GM12878 (cell line): ENCODE results near the gene ART3. TPM values are rescaled to one million over a fixed set of nuclear protein-coding genes. Genes with fewer than 3 reads are reported as not detected.

ENCODE experiments used
- ATAC-seq: fragments of 200-7000 bp; cut with Tn5 transposase; 3 replicates; pipeline ENCODE4 v1.9.1; 2020; ENCODE audit warnings: mild to moderate bottlenecking, moderate library complexity
- BruUV-seq: library from RNA; stranded (reverse); fragments of 400-500 nt; replicated peaks from 2 replicates; lab custom pipeline; 2021; lab: Mats Ljungman, UMichigan
- CTCF ChIA-PET: fragments of 300-600 bp; sonication (Branson Sonifier 250); formaldehyde crosslinking; extraction: SDS; loops from one replicate; lab custom pipeline; 2021; ENCODE audit warnings: inconsistent platforms; lab: Yijun Ruan, JAX
- POLR2A ChIA-PET: fragments of 350-600 bp; formaldehyde crosslinking; extraction: SDS; loops from one replicate; lab custom pipeline; 2021; ENCODE audit warnings: inconsistent platforms; lab: Charles Lee
- RAD21 ChIA-PET: fragments of 300-600 bp; sonication (Branson Sonifier 250); formaldehyde crosslinking; loops from one replicate; lab custom pipeline; 2023; ENCODE audit warnings: antibody characterized with exemption; ENCODE audit not compliant: unreplicated experiment; lab: Charles Lee
- SMC1A ChIA-PET: fragments of 300-600 bp; sonication (Branson Sonifier 250); formaldehyde crosslinking; loops from one replicate; lab custom pipeline; 2023; ENCODE audit not compliant: unreplicated experiment, uncharacterized antibody; lab: Charles Lee
- DNase-seq: peaks from one replicate; pipeline ENCODE4 v3.0.0-alpha.2; 2011; ENCODE audit warnings: low read depth, low spot score
- FAIRE-seq: peaks from 3 replicates; lab custom pipeline; 2011; peaks lifted over from hg19 to GRCh38; lab: Jason Lieb, UNC
- H2AFZ ChIP-seq: 2 replicates; pipeline ENCODE4 v1.6.0; 2011; ENCODE audit warnings: low read depth, low read length, control low read depth; ENCODE audit not compliant: control insufficient read depth
- H3K27ac ChIP-seq: 2 replicates; pipeline ENCODE4 v1.5.1; 2011; ENCODE audit warnings: control low read depth; ENCODE audit not compliant: control insufficient read depth, insufficient read depth
- H3K27me3 ChIP-seq, 2 experiments: replicated peaks in 1 of 2; 2 replicates each; pipeline versions ENCODE4 v1.6.0 to v1.6.1; 2011; ENCODE audit warnings: low read length in 1 of 2; ENCODE audit not compliant: control insufficient read depth in 2 of 2, insufficient read depth in 2 of 2
- H3K36me3 ChIP-seq, 2 experiments: 2 replicates each; pipeline ENCODE4 v1.5.1; 2011; ENCODE audit warnings: low read length in 1 of 2; ENCODE audit not compliant: control insufficient read depth in 2 of 2, insufficient read depth in 2 of 2
- H3K4me1 ChIP-seq: 2 replicates; pipeline ENCODE4 v1.6.1; 2011; ENCODE audit warnings: mild to moderate bottlenecking, low read length, moderate library complexity, mixed read lengths; ENCODE audit not compliant: control insufficient read depth, insufficient read depth
- H3K4me2 ChIP-seq: 2 replicates; pipeline ENCODE4 v1.6.0; 2011; ENCODE audit warnings: control low read depth; ENCODE audit not compliant: control insufficient read depth, insufficient read depth
- H3K4me3 ChIP-seq: fragments of 200-600 bp; sonication (generic); 2 replicates; pipeline ENCODE4 v1.5.1; 2016
- H3K79me2 ChIP-seq: 2 replicates; pipeline ENCODE4 v1.6.0; 2011; ENCODE audit warnings: low read length; ENCODE audit not compliant: control insufficient read depth, insufficient read depth
- H3K9ac ChIP-seq: 2 replicates; pipeline ENCODE4 v1.8.0; 2011; ENCODE audit warnings: low read length, control low read depth, mixed read lengths; ENCODE audit not compliant: control insufficient read depth, insufficient read depth
- H3K9me3 ChIP-seq: replicated peaks from 3 replicates; pipeline ENCODE4 v1.5.1; 2011; ENCODE audit warnings: mild to moderate bottlenecking, low read length; ENCODE audit not compliant: control insufficient read depth, insufficient read depth
- H4K20me1 ChIP-seq: 2 replicates; pipeline ENCODE4 v1.6.0; 2011; ENCODE audit not compliant: control insufficient read depth, insufficient read depth
- ASH2L ChIP-seq: fragments of 300-600, 200-600 bp; sonication (generic); IDR thresholded peaks from 2 replicates; pipeline ENCODE4 v1.6.1; 2017; ENCODE audit warnings: low read depth, mild to moderate bottlenecking, borderline replicate concordance
- ATF7 ChIP-seq: fragments of 450-650 bp; IDR thresholded peaks from 2 replicates; pipeline ENCODE4 v1.6.1; 2016; ENCODE audit warnings: low read depth, mild to moderate bottlenecking
- BRCA1 ChIP-seq: IDR thresholded peaks from 2 replicates; pipeline ENCODE4 v1.6.1; 2011; ENCODE audit warnings: low read depth, low read length, improper control_type of control experiment
- CBX3 ChIP-seq: fragments of 200-600 bp; sonication (generic); IDR thresholded peaks from 2 replicates; pipeline ENCODE4 v1.6.1; 2016; ENCODE audit warnings: low read depth, borderline replicate concordance
- DPF2 ChIP-seq: fragments of 450-650 bp; IDR thresholded peaks from 2 replicates; pipeline ENCODE4 v1.6.1; 2017; ENCODE audit warnings: mild to moderate bottlenecking
- EZH2 ChIP-seq: IDR thresholded peaks from 2 replicates; pipeline ENCODE4 v1.6.1; 2012; ENCODE audit warnings: low read depth, mild to moderate bottlenecking, control low read depth, inconsistent platforms, low read length, borderline replicate concordance; ENCODE audit not compliant: control insufficient read depth
- IRF4 ChIP-seq: IDR thresholded peaks from 2 replicates; pipeline ENCODE4 v1.6.1; 2011; ENCODE audit warnings: low read depth, low read length
- NR2F1 ChIP-seq: fragments of 450-650 bp; conservative IDR thresholded peaks from 2 replicates; pipeline ENCODE4 v1.6.1; 2017; ENCODE audit warnings: mild to moderate bottlenecking
- POU2F2 ChIP-seq: IDR thresholded peaks from 3 replicates; pipeline ENCODE4 v1.6.1; 2011; ENCODE audit warnings: low read depth, mild to moderate bottlenecking, low read length, borderline replicate concordance
- RBBP5 ChIP-seq: fragments of 200-600 bp; sonication (generic); conservative IDR thresholded peaks from 2 replicates; pipeline ENCODE4 v1.6.1; 2016
- RUNX3 ChIP-seq: IDR thresholded peaks from 2 replicates; pipeline ENCODE4 v1.6.1; 2012; ENCODE audit warnings: low read length, inconsistent platforms
- SMAD5 ChIP-seq: IDR thresholded peaks from 2 replicates; pipeline ENCODE4 v1.6.1; 2016; ENCODE audit warnings: antibody characterized with exemption, low read depth
- SMC3 ChIP-seq: IDR thresholded peaks from 2 replicates; pipeline ENCODE4 v1.6.1; 2011; ENCODE audit warnings: low read length, improper control_type of control experiment, borderline replicate concordance
- STAT1 ChIP-seq: fragments of 450-650 bp; conservative IDR thresholded peaks from 2 replicates; pipeline ENCODE4 v1.6.1; 2014; ENCODE audit warnings: antibody characterized with exemption, mild to moderate bottlenecking
- SUZ12 ChIP-seq: fragments of 200-600 bp; sonication (generic); IDR thresholded peaks from one replicate; pipeline ENCODE4 v1.6.1; 2018; ENCODE audit warnings: antibody characterized with exemption, mild to moderate bottlenecking; ENCODE audit not compliant: unreplicated experiment
- TCF12 ChIP-seq: IDR thresholded peaks from 2 replicates; pipeline ENCODE4 v1.6.1; 2011; ENCODE audit warnings: low read depth, mild to moderate bottlenecking, low read length
- WGBS: methylation state at CpG from one replicate; pipeline ENCODE4 v1.1.6; 2016; ENCODE audit warnings: low lambda C conversion rate; ENCODE audit not compliant: insufficient replicate concordance, insufficient coverage; ENCODE audit errors: missing lambda C conversion rate; 5-methylcytosine and 5-hydroxymethylcytosine counted together
- in situ Hi-C: fragments of 300-500 bp; cut with MboI; formaldehyde crosslinking; loops from 9 replicates; pipeline ENCODE4 v1.14.3; 2018; ENCODE audit warnings: mixed read lengths
- intact Hi-C: fragments of 100-400 bp; cut with micrococcal nuclease; formaldehyde crosslinking; loops from one replicate; pipeline ENCODE4 v1.14.2; 2022; ENCODE audit not compliant: unreplicated experiment
- polyA plus RNA-seq, 11 experiments: library from polyadenylated mRNA; depleted of rRNA in 4 of 11; unstranded in 6 of 11; stranded (reverse) in 5 of 11; fragments of >200 nt; fragmentation: Nextera tagmentation in 4 of 11; fragmentation: Illumina TruSeq in 1 of 11; extraction: Ambion mirVana in 4 of 11; extraction: Trizol in 1 of 11; gene quantifications; 1 replicate in 1 of 11; 2 replicates in 10 of 11; pipeline versions ENCODE4 v1.2.1 to v1.2.3, GENCODE V29; 2011 to 2016; ENCODE audit warnings: inconsistent platforms in 2 of 11, missing spikeins in 2 of 11, low read depth in 1 of 11
- total RNA-seq, 4 experiments: library from RNA; depleted of rRNA in 3 of 4; stranded (reverse); fragments of >200 nt in 3 of 4; fragmentation: Illumina TruSeq in 1 of 4; extraction: Trizol in 1 of 4; gene quantifications; 2 replicates each; pipeline versions ENCODE4 v1.2.1 to v1.2.3, GENCODE V29; 2013 to 2021
- TF ChIP-seq, protein P1 (sequence below): IDR thresholded peaks from 2 replicates; pipeline ENCODE4 v1.6.1; 2012; ENCODE audit warnings: low read depth, low read length, improper control_type of control experiment
- TF ChIP-seq, protein P2 (sequence below): IDR thresholded peaks from 2 replicates; pipeline ENCODE4 v1.6.1; 2012; ENCODE audit warnings: mild to moderate bottlenecking, low read depth, low read length
- TF ChIP-seq, protein P3 (sequence below): IDR thresholded peaks from 2 replicates; pipeline ENCODE4 v1.6.1; 2012; ENCODE audit warnings: low read depth, low read length, improper control_type of control experiment
- TF ChIP-seq, protein P4 (sequence below): IDR thresholded peaks from 2 replicates; pipeline ENCODE4 v1.6.1; 2011; ENCODE audit warnings: low read depth, low read length, improper control_type of control experiment, borderline replicate concordance

Gene ART3
- total and polyA plus RNA-seq, 10 of the 15 experiments (the other 5 are each of a cell fraction or from before 2014, with no cell fraction given): 0.18 to 0.50 (median 0.26) TPM; not detected in 6

DNA sequence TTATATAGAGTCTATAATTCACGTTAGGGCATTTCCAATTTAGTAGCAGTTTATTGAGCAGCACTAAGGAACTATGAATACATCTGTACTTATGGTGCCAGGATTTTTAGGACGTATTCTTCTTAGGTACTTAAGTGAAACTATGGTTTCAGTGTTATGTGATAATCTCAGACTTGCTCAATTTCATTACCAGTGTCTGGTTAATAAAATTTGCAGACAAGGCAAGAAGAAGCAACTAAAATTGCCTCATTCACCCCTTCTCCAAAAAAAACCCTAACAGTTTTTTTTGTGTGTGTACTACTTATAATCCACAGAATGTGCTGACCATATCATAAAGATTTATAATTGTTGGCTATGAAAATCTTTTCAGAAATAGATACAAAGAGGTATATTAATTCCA is 45.2 kb upstream of the ART3 start:
- Histone ChIP-seq H2AFZ (no peak overlapping the region), H3K36me3 (no peaks in the 10 kb centered on the region), H3K4me3 (no peak overlapping the region), H3K4me2 (no peak overlapping the region), H3K79me2 (no peaks in the 10 kb centered on the region), H3K27ac (no peak overlapping the region), H3K4me1 (no peaks in the 10 kb centered on the region), H3K27me3 (no peaks in the 10 kb centered on the region; a peak in 1 of 4 replicates), H3K9me3 (no peaks in the 10 kb centered on the region), H4K20me1 (no peaks in the 10 kb centered on the region), H3K9ac (no peak overlapping the region)
- RAD21 ChIA-PET: no interaction called here
- DNase-seq (no peak), ATAC-seq (no peak), FAIRE-seq (no peak)
- no TSS peak for BruUV-seq
- in situ Hi-C loops: no loop called here
- CTCF ChIA-PET: no interaction called here
- 28% methylated on average over 2 of the region's 2 CpGs for WGBS
- TF ChIP-seq RBBP5: no peak
- TF ChIP-seq IRF4: no peak
- TF ChIP-seq SMC3: no peak
- TF ChIP-seq, protein P1, sequence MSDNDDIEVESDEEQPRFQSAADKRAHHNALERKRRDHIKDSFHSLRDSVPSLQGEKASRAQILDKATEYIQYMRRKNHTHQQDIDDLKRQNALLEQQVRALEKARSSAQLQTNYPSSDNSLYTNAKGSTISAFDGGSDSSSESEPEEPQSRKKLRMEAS: no peak
- no peak for TF ChIP-seq NR2F1
- TF ChIP-seq RUNX3: no peak
- TF ChIP-seq, protein P2, sequence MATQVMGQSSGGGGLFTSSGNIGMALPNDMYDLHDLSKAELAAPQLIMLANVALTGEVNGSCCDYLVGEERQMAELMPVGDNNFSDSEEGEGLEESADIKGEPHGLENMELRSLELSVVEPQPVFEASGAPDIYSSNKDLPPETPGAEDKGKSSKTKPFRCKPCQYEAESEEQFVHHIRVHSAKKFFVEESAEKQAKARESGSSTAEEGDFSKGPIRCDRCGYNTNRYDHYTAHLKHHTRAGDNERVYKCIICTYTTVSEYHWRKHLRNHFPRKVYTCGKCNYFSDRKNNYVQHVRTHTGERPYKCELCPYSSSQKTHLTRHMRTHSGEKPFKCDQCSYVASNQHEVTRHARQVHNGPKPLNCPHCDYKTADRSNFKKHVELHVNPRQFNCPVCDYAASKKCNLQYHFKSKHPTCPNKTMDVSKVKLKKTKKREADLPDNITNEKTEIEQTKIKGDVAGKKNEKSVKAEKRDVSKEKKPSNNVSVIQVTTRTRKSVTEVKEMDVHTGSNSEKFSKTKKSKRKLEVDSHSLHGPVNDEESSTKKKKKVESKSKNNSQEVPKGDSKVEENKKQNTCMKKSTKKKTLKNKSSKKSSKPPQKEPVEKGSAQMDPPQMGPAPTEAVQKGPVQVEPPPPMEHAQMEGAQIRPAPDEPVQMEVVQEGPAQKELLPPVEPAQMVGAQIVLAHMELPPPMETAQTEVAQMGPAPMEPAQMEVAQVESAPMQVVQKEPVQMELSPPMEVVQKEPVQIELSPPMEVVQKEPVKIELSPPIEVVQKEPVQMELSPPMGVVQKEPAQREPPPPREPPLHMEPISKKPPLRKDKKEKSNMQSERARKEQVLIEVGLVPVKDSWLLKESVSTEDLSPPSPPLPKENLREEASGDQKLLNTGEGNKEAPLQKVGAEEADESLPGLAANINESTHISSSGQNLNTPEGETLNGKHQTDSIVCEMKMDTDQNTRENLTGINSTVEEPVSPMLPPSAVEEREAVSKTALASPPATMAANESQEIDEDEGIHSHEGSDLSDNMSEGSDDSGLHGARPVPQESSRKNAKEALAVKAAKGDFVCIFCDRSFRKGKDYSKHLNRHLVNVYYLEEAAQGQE: no peak
- TF ChIP-seq, protein P3, sequence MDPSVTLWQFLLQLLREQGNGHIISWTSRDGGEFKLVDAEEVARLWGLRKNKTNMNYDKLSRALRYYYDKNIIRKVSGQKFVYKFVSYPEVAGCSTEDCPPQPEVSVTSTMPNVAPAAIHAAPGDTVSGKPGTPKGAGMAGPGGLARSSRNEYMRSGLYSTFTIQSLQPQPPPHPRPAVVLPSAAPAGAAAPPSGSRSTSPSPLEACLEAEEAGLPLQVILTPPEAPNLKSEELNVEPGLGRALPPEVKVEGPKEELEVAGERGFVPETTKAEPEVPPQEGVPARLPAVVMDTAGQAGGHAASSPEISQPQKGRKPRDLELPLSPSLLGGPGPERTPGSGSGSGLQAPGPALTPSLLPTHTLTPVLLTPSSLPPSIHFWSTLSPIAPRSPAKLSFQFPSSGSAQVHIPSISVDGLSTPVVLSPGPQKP: no peak
- TF ChIP-seq SMAD5: no peak
- no peak for TF ChIP-seq SUZ12
- no peak for TF ChIP-seq CBX3
- TF ChIP-seq ASH2L: no peak
- TF ChIP-seq, protein P4, sequence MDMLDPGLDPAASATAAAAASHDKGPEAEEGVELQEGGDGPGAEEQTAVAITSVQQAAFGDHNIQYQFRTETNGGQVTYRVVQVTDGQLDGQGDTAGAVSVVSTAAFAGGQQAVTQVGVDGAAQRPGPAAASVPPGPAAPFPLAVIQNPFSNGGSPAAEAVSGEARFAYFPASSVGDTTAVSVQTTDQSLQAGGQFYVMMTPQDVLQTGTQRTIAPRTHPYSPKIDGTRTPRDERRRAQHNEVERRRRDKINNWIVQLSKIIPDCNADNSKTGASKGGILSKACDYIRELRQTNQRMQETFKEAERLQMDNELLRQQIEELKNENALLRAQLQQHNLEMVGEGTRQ: no peak
- no peak for TF ChIP-seq TCF12
- no peak for TF ChIP-seq STAT1
- TF ChIP-seq EZH2: no peak
- TF ChIP-seq DPF2: no peak
- no peak for TF ChIP-seq POU2F2
- no peak for TF ChIP-seq ATF7
- TF ChIP-seq BRCA1: no peak
- intact Hi-C loops: no loop called here
- SMC1A ChIA-PET: interaction anchor here (1.1 kb wide), 1 partner anchor 34 kb away, joined by 3 read pairs; no protein-coding TSS in a partner anchor
- POLR2A ChIA-PET: no interaction called here
